Natural killer cell (primary cell): ENCODE results near the gene LHFPL3. TPM values are rescaled to one million over a fixed set of nuclear protein-coding genes. Genes with fewer than 3 reads are reported as not detected.

Source experiments
- ATAC-seq, 3 donors: fragments of 150-1000 bp in 2 of 3; fragments of 200-7000 bp in 1 of 3; cut with Tn5 transposase; 1 replicate in 1 of 3; 2 replicates in 2 of 3; pipeline ENCODE4 v1.10.0; 2021; ENCODE audit warnings: mild to moderate bottlenecking in 2 of 3, moderate library complexity in 2 of 3
- DNase-seq, 2 donors: peaks; one replicate each; pipeline versions ENCODE4 v3.0.0 to v3.0.0-alpha.2; 2013 to 2021; ENCODE audit warnings: mixed read lengths in 1 of 2
- H3K27ac ChIP-seq: one replicate; pipeline ENCODE4 v1.5.1; 2013; ENCODE audit warnings: mild to moderate bottlenecking, low read length
- H3K27me3 ChIP-seq: one replicate; pipeline ENCODE4 v1.6.1; 2013; ENCODE audit warnings: low read length; ENCODE audit not compliant: control insufficient read depth, insufficient read depth
- H3K36me3 ChIP-seq: one replicate; pipeline ENCODE4 v1.6.1; 2013; ENCODE audit warnings: low read length; ENCODE audit not compliant: control insufficient read depth, insufficient read depth
- H3K4me1 ChIP-seq: one replicate; pipeline ENCODE4 v1.6.1; 2013; ENCODE audit warnings: low read length; ENCODE audit not compliant: control insufficient read depth, insufficient read depth
- H3K4me3 ChIP-seq: one replicate; pipeline ENCODE4 v1.5.1; 2013; ENCODE audit warnings: low read length
- H3K9me3 ChIP-seq: one replicate; pipeline ENCODE4 v1.6.1; 2013; ENCODE audit warnings: low read length; ENCODE audit not compliant: control insufficient read depth, insufficient read depth
- H3K27ac Mint-ChIP-seq, 2 donors: one replicate each; pipeline ENCODE4 v1.8.0; 2022; ENCODE audit warnings: mild to moderate bottlenecking in 2 of 2, mixed read lengths in 2 of 2, moderate library complexity in 1 of 2
- H3K27me3 Mint-ChIP-seq, 2 donors: one replicate each; pipeline ENCODE4 v1.8.0; 2022; ENCODE audit warnings: low read depth in 2 of 2, mixed read lengths in 2 of 2
- H3K36me3 Mint-ChIP-seq: one replicate; pipeline ENCODE4 v1.8.0; 2022; ENCODE audit warnings: mixed read lengths
- H3K4me1 Mint-ChIP-seq, 2 donors: one replicate each; pipeline ENCODE4 v1.8.0; 2022; ENCODE audit warnings: mixed read lengths in 2 of 2
- H3K4me3 Mint-ChIP-seq: one replicate; pipeline ENCODE4 v1.8.0; 2022; ENCODE audit warnings: mild to moderate bottlenecking, moderate library complexity, mixed read lengths
- H3K9me3 Mint-ChIP-seq, 2 donors: one replicate each; pipeline ENCODE4 v1.8.0; 2022; ENCODE audit warnings: mixed read lengths in 2 of 2
- CTCF ChIP-seq: fragments of 200-600 bp; IDR thresholded peaks from one replicate; pipeline ENCODE4 v1.8.0; 2022; ENCODE audit warnings: antibody characterized with exemption
- WGBS: methylation state at CpG from one replicate; pipeline ENCODE4 v1.1.7; 2013; ENCODE audit warnings: missing lambda C conversion rate; ENCODE audit not compliant: insufficient coverage; 5-methylcytosine and 5-hydroxymethylcytosine counted together
- intact Hi-C: fragments of 100-400 bp; cut with micrococcal nuclease; formaldehyde crosslinking; loops from one replicate; pipeline ENCODE4 v1.14.2; 2022
- total RNA-seq, 4 donors: library from RNA; stranded (reverse); fragments of 120-200 nt in 1 of 4; gene quantifications; one replicate each; pipeline versions ENCODE4 v1.2.3 to v1.2.4, GENCODE V29; 2013 to 2022

Gene LHFPL3
- total RNA-seq, 3 donors from 2014 or later (not counting 1 experiment from before 2014, with no cell fraction given): not detected

GRCh38 chr7:104927055-104927454, 598.7 kb downstream of the LHFPL3 start:
- Mint-ChIP-seq H3K27ac (no peak overlapping the region), H3K4me3 (no peak overlapping the region), H3K36me3 (no peaks in the 10 kb centered on the region), H3K27me3 (no peaks in the 10 kb centered on the region), H3K4me1 (no peaks in the 10 kb centered on the region), H3K9me3 (no peaks in the 10 kb centered on the region)
- no peak for ATAC-seq
- no peaks in the 10 kb centered on the region for H3K36me3 ChIP-seq
- H3K4me1 ChIP-seq: peaks cover 4% of the 10 kb centered on the region
- H3K27ac ChIP-seq: no peak overlapping the region
- H3K4me3 ChIP-seq: no peak overlapping the region
- no peak for DNase-seq
- no peak for TF ChIP-seq CTCF
- WGBS: 91% methylated on average over 6 of the region's 7 CpGs
- H3K9me3 ChIP-seq: no peaks in the 10 kb centered on the region
- intact Hi-C loops: no loop called here
- no peaks in the 10 kb centered on the region for H3K27me3 ChIP-seq

GRCh38 chr7:104928721-104929400, 600.5 kb downstream of the LHFPL3 start:
- 90% methylated on average over 6 of the region's 6 CpGs for WGBS
- H3K36me3 Mint-ChIP-seq: no peaks in the 10 kb centered on the region
- Histone ChIP-seq H3K4me1 (no peaks in the 10 kb centered on the region), H3K36me3 (no peaks in the 10 kb centered on the region), H3K27ac (no peak overlapping the region), H3K9me3 (no peaks in the 10 kb centered on the region), H3K27me3 (no peaks in the 10 kb centered on the region), H3K4me3 (no peak overlapping the region)
- no peak for TF ChIP-seq CTCF
- no peak overlapping the region for H3K4me3 Mint-ChIP-seq
- ATAC-seq (no peak), DNase-seq (no peak)
- H3K27ac Mint-ChIP-seq: no peak overlapping the region
- no peaks in the 10 kb centered on the region for H3K27me3 Mint-ChIP-seq
- intact Hi-C loops: no loop called here
- H3K9me3 Mint-ChIP-seq: no peaks in the 10 kb centered on the region
- no peaks in the 10 kb centered on the region for H3K4me1 Mint-ChIP-seq

GRCh38 chr7:104929921-104930320, 601.5 kb downstream of the LHFPL3 start:
- H3K9me3 Mint-ChIP-seq: no peaks in the 10 kb centered on the region

More at GRCh38 chr7:104929921-104930320, 601.5 kb downstream of the LHFPL3 start:
- no peak overlapping the region for H3K4me3 ChIP-seq
- H3K27ac Mint-ChIP-seq: peak overlapping the region in 1 of 2 donors; percentile 43
- no peaks in the 10 kb centered on the region for H3K27me3 Mint-ChIP-seq
- no peak overlapping the region for H3K27ac ChIP-seq
- H3K36me3 ChIP-seq: no peaks in the 10 kb centered on the region
- no peak overlapping the region for H3K4me3 Mint-ChIP-seq
- TF ChIP-seq CTCF: no peak
- no peaks in the 10 kb centered on the region for H3K27me3 ChIP-seq
- intact Hi-C loops: no loop called here
- 95% methylated on average over 1 of the region's 1 CpG for WGBS
- H3K4me1 ChIP-seq: no peaks in the 10 kb centered on the region
- no peaks in the 10 kb centered on the region for H3K36me3 Mint-ChIP-seq
- no peak for ATAC-seq
- no peak for DNase-seq
- no peaks in the 10 kb centered on the region for H3K4me1 Mint-ChIP-seq
- no peaks in the 10 kb centered on the region for H3K9me3 ChIP-seq
